Measurements from ENCODE around the gene MICAL3.
"Not testable (repeated sequence)": the region's sequence is repeated elsewhere in the genome, so short reads cannot be mapped to it uniquely, and the experiment has no call there.

MICAL3 gene

GRCh38 chr22:18058371-18059093, 34.2 kb upstream of the MICAL3 start:
- no peak for FAIRE-seq

- FAIRE-seq, result no peak
Observed at GRCh38 chr22:18057568-18058209, 33.3 kb upstream of the MICAL3 start.

- FAIRE-seq, result no peak
Observed at GRCh38 chr22:18056807-18057474, 32.6 kb upstream of the MICAL3 start.

DNA sequence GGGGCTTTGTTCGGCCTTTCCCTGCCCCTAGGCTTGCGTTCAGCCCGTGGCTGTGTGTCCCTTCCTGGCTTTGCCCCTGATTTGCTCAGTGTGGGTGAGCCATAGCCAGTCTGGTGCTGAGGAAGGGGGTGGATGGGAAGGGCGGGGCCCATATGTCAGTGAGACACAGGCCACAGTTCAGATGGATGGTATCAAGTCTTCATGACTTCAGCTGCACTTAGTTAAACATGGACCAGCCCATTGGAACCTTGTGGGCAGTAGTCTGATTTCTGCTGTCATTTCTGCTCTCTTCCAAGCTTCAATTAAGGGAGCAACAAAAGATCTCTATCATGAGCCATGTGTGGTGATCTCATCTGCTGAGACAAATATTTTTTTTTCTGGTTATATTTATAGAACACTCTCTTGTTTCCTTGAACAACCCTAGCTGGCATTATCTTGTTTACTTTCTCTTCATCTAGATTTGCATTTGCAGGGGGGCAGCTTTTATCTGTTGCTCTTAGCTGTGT, 31.9 kb upstream of the MICAL3 start:
- no peak for FAIRE-seq

- FAIRE-seq, result no peak
Observed at GRCh38 chr22:18055619-18056160, 31.3 kb upstream of the MICAL3 start.

DNA sequence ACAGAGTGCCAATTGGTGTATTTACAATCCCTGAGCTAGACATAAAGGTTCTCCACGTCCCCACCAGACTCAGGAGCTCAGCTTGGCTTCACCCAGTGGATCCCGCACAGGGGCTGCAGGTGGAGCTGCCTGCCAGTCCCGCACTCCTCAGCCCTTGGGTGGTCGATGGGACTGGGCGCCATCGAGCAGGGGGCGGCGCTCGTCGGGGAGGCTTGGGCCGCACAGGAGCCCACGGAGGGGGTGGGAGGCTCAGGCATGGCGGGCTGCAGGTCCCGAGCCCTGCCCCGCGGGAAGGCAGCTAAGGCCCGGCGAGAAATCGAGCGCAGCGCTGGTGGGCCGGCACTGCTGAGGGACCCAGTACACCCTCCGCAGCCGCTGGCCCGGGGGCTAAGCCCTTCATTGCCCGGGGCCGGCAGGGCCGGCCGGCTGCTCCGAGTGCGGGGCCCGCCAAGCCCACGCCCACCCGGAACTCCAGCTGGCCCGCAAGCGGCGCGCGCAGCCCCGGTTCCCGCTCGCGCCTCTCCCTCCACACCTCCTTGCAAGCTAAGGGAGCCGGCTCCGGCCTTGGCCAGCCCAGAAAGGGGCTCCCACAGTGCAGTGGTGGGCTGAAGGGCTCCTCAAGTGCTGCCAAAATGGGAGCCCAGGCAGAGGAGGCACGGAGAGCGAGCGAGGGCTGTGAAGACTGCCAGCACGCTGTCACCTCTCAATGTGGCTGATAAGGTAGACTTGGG, 29.0 kb upstream of the MICAL3 start:
- not testable (repeated sequence) for FAIRE-seq

DNA sequence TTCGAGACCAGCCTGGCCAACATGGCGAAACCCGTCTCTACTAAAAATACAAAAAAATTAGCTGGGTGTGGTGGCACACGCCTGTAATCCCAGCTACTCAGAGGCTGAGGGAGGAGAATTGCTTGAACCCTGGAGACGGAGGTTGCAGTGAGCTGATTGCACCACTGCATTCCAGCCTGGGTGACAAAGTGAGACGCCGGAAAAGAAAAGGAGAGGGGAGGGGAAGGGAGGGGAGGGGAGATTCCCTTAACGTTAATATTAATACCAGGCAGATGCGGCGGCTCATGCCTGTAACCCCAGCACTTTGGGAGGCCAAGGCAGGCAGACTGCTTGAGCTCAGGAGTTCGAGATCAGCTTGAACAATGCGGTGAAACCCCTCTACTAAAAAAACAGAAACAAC, 26.8 kb upstream of the MICAL3 start:
- FAIRE-seq, result not testable (repeated sequence)

GRCh38 chr22:18050065-18050464, 25.7 kb upstream of the MICAL3 start:
- FAIRE-seq, result no peak

- FAIRE-seq, result no peak
Observed at GRCh38 chr22:18048441-18048898, 24.1 kb upstream of the MICAL3 start.

DNA sequence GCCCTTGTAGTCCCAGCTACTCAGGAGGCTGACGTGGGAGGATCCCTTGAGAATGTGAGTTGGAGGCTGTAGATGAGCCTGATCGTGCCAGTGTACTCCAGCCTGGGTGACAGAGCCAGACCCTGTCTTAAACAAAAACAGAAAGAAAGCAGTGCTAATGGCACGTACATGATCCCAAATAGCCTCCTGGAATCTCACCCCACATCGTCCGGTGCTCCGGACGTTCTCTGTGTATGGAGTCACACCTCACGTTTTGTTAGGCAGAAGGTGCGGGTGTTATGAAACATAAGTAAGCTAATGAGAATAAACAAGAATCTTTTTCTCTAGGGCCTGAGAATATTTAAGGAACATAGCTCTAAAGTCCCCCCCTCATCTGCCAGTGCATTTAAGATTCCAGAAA, 23.7 kb upstream of the MICAL3 start:
- FAIRE-seq, result no peak

- FAIRE-seq, result no peak
Observed at GRCh38 chr22:18045794-18046193, 21.4 kb upstream of the MICAL3 start.

DNA sequence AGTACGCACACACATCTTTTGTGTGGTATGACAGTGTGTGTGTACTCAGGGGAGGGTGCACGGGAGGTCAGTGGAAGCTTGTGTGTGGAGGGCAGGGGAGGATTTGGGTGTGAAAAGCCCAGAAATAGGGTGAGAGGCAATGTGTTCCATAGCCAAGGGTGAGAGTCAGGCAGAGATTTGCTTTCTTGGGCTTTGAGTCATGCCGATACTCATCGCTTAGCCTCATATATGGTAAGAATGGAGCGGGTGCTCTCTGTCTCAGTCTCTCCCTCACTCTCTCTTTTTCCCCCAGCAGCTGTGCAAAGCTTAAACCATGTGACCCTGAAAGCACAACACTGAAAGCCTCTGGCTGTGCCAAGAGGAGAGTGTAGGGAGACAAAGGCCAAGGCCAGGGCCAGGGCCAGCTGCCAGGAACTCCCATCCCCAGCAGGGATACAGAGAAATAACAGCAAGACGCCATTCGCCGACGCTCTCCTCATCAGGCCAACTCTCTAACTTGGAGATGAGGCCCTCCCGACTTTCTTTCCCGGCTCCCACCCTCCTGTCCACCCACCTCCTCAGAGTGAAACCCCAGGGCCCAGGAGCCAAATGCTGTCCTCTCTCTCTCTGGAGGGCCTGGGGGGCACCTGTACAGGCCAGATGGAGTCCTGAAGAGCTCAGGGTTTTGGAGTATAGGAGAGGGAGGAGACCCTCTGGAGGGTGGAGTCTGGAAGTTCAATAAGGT, 20.3 kb upstream of the MICAL3 start:
- FAIRE-seq, result no peak

- no peak for FAIRE-seq
Observed at GRCh38 chr22:18042685-18043084, 18.3 kb upstream of the MICAL3 start.

DNA sequence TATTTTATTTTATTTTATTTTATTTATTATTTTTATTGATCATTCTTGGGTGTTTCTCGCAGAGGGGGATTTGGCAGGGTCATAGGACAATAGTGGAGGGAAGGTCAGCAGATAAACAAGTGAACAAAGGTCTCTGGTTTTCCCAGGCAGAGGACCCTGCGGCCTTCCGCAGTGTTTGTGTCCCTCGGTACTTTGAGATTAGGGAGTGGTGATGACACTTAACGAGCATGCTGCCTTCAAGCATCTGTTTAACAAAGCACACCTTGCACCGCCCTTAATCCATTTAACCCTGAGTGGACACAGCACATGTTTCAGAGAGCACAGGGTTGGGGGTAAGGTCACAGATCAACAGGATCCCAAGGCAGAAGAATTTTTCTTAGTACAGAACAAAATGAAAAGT, 16.5 kb upstream of the MICAL3 start:
- FAIRE-seq, result not testable (repeated sequence)

GRCh38 chr22:18035751-18036150, 11.4 kb upstream of the MICAL3 start:
- no peak for FAIRE-seq

- FAIRE-seq, result no peak
Observed at GRCh38 chr22:18034076-18034475, 9.7 kb upstream of the MICAL3 start.

GRCh38 chr22:18033204-18033998, 9.0 kb upstream of the MICAL3 start:
- FAIRE-seq, result no peak

DNA sequence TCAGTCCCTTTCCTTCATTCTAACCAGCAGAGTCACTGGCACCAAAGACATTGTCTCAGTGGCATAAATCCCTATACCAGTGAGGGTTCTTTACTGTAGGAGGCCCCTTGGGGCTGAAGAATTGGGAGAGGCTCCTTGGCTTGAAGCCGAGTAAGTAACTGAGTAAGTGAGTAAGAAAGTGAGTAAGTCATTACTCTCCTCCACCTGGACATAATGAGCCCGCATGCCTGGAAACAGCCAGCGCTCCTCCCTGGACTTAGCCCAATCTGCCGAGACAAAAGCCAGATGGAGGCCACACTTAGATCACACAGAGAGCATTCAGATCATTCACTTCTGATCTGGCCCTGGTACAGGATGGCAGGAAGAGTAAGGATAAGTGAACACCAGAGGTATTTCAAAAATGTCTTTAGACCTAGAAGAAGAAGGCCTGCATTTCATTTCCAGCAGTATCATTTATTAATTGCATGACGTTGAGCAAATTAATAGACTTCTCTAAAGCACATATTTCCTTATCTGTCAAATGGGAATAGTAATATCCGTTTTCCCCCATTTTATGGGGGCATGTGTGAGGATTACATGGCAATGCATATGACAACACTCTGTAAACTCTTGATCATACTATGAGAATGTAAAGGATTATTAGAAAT, 8.2 kb upstream of the MICAL3 start:
- FAIRE-seq, result no peak

DNA sequence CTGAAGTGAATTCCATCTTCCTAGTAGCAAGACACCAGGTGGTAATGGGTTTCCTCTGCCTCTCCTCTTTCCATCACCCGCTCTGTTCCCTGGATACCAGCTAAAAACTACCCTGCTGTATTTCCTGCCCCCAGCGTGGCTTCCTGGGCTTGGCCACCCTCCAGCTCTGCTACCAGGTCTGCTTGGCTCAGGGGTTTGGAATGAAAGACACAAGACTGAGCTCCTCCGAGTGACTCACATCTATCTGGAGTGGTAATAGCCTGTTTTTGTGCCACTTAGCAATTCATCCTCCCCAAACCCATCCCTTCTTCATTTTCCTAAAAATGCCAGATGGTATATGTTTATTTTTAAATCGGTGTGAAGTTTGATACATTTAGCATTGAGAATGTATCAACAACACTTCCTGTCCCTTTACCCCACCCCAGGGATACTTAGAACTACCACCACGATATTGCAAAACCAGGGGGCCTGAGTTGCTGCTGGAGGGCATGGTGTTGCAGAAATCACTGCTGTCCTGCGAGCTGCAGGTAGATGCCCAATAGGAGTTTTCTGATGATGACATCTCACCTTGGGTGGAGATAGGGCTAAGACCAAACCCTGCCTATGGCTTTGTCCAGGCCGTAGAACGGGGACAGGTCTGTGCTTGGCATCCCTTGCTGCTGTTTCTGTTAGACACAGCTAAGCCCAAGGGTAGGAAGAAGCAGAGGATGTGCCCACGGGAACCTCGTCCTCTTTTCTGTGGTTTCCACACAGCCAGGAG, 7.5 kb upstream of the MICAL3 start:
- FAIRE-seq, result no peak

DNA sequence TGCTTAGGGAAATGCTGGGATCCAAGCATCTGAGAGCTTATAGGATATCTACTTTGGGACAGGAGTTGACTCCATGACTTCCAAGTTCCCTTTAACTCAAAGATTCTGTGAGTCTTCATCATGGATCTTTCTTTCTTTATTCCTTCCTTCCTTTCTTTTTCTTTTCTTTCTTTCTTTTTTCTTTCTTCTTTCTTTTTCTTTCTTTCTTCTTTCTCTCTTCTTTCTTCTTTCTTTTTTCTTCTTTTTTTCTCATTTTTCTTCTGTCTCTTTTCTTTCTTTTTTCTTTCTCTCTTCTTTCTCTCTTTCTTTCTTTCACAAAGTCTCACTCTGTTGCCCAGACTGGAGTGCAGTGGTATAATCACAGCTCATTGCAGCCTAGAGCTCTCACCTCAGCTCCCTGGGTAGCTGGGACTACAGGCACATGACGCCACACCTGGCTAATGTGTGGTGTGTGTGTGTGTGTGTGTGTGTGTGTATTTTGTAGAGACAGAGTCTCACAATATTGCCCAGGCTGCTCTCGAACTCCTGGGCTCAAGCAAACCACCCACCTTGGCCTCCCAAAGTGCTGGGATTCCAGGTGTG, 5.4 kb upstream of the MICAL3 start:
- no peak for FAIRE-seq

Data from TTC549 (cell line).